ENCODE measurements around the gene ZNF785.
"Not testable (repeated sequence)": the region's sequence is repeated elsewhere in the genome, so short reads cannot be mapped to it uniquely, and the experiment has no call there.

The ZNF785 gene

DNA sequence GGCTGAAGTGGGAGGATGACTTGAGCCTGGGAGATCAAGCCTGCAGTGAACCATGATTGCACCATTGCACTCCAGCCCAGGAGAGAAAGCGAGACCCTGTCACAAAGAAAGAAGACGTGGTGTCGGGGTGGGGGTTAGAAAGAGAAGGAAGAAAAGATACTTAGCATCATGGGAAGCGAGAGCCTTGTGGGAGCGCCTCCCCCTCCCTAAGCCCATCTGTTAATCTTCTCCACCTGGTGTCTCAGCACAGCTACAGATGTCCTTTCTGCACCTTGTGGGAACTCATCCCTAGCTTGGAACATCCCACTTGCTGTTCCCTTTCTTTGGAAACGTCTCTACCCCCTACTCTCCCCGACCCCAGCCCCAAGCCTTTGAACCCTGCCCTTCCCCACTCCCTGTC, 20.0 kb downstream of the ZNF785 start:
- no peak for DNase-seq

DNA sequence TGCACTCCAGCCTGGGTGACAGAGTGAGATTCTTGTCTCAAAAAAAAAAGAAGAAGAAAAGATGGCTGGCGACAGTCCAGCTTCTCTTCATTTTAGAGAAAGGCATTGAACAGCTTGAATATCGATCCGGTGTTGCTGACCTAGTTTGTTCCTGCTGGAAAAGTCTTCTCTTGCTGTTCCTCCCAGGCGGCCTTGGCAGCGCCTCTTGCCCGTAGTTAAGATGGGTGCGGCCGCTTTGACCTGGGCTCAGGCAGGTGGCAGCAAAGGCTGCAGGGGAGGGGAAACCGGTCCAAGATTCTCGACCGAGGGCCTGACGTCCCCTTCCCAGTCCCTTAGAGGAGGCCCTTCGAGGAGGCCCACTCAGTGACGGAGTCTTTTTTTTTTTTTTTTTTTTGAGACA, 23.5 kb downstream of the ZNF785 start:
- DNase-seq: no peak

DNA sequence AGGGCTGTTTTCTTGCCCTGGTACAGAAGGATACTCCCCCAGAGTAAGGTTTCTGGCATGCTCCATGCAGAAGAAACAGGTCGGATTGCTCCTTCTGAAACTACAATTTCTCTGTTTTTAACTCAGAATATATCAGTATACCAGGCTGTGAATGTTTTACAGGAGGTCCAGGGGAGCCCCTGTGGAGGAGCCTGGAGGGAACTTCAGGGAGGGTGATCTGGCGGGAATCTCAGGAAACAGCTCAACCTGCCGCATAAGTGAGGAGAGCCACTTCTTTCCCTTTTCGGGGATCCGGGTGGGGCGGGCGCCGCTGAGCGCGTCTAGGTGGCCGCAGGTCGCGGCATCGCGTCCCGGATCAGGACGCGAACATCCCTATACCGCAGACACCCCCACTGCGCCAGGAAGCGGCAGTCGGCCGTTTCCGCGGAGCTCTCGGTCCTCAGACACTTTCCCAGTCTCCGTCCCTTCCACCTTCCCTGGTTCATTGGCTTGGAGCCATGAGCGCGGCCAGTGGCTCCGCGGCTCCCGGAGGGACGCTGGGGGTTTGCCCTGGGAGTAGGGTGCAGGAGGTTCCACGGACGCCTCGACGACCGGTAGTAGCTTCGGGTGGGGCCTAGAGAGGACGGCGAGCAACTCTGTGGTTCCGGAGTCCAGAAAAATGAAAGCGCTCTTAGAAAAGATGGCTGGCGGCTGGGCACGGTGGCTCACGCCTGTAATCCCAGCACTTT, 24.2 kb downstream of the ZNF785 start:
- DNase-seq: peak in 2 of 3 donors; percentile 33 to 49

DNA sequence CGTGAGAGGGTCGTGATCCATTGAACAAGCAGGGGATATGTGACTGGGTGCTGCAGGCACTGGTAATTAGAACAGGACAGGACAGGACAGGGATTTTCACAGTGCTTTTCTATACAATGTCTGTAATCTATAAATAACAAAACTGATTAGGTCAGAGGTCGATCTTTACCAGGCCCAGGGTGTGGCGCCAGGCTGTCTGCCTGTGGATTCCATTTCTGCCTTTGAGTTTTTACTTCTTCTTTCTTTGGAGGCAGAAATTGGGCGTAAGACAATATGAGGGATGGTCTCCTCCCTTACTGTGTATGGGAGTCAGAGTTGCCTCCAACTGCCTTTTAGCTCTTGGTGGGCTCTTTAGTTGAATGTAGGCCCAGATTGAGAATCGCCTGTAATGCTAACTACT, 25.8 kb downstream of the ZNF785 start:
- DNase-seq: peak; percentile 32 to 34 (median 33)

DNA sequence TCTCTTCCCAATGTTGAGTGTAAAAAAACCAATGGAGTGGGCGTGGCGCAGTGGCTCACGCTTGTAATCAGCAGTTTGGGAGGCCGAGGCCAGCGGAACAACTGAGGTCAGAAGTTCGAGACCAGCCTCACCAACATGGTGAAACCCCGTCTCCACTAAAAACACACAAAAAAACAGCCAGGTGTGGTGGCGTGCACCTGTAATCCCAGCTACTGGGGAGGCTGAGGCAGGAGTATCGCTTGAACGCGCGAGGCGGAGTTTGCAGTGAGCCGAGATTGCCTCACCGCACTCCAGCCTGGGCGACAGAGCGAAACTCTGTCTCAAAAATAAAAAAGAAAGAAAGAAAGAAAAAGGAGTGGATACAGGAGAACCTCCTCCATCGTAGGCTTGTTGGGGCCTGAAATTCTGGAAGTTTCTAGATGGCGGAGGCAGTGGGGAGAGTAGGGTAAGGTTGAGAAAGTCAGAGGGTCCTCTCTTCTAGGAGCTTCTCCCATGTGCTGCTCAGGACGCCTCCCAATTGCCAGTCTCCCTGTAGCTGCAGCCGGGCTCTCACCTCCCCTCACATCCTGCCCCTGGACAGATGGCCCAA, 26.6 kb downstream of the ZNF785 start:
- no peak for DNase-seq

DNA sequence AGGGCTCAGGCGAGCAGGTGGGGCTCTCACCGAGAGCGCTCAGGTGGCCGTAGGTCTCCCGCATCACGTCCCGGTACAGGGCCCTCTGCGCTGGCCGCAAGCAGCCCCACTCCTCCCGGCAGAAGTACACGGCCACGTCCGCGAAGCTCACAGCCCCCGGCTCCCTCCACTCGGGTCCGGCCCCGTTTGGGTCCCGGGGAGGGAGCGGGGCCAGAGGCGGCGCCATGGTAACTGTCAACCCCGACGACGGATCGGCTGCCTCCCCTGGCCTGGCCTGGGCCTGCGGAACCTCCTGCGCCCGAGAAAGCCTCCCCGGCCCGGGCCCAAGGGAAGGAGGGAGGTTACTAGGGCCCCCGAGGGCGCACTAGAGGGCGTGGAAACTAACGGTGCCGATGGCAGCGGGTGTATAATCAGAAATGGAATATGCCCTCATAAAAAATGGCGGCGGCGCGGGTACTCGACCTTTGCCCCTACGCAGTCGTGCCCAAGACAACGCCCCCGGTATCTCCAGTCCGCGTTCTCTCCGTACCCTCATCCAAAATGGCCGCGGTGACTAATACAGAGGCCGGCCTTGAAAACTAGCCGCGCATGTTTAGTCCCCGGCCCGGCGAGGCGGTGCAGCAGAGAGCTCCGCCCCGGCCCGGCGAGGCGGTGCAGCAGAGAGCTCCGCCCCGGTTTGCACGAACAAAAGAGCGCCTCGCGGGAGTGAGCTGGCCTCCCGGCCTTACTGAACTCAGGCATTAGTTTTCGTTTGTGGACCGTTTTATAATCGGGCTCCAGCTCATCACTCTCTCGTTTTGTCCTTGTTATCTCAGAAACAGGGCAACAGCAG, 27.3 kb downstream of the ZNF785 start, which contains the start of gene ZNF764:
TSS of gene ZNF764 (minus strand) at position 418 of the 832 bp plus-strand sequence. CDS start at position 226, 192 bp downstream.
- DNase-seq: peak; percentile 99 to 100 (median 100)

DNA sequence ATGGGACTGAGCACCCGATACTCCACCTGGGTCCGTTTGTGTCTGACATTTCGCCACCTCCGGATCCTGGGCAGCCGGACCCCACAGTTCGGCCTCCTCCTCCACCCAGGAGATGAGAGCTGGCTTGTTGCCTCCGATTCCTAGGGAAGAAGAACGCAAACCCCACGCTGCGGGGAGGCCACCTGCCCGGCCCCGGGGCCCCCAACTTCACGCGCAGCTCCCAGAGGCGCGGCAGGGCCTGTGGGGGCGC, 27.9 kb downstream of the ZNF785 start:
- no peak for DNase-seq

DNA sequence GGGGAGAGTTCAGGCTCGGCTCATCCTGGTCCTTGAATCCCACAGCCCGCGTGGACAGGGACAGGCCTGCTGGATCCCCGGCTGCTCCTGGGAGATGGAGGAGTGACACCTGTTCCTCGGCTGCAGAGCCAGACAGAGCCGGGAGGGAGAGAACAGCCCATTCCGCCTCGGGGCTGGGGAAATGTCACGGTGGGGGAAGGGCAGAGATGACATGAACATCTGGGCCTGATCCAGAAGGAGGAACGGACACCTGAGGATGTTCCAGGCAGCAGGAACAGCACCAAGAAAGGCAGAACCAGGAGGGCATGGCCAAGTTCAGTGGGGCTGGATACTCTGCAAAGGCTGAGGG, 29.4 kb downstream of the ZNF785 start:
- DNase-seq: no peak

DNA sequence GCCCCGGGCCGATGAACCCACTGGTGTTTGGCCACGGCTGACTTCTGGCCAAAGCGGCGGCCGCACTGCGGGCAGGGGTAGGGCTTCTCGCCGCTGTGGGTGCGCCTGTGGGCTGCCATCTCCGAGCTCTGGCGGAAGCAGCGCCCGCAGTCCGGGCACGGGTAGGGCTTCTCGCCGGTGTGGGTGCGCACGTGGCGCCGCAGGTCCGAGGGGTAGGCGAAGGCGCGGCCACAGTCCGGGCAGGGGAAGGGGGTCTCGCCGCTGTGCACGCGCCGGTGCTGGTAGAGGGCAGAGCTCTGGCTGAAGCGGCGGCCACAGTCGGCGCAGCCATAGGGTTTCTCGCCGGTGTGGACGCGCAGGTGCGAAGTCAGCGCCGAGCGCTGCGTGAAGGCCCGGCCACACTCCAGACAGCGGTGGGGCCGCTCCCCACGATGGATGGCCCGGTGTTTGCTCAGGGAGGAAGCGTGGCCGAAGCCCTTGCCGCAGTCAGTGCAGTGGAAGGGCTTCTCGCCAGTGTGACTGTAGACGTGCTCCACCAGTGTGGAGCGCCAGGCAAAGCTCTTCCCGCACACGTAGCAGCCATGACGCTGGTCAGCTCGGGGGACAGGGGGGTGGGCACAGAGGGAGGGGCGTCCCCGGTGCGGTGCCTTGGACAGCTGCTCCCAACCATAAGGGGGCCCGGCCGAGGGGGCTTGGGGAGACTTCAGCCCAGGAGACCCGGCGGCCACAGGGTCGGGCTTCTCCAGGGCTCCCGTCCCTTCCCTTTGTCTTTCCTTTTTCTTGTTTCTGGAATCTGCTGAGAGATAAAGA, 30.0 kb downstream of the ZNF785 start:
- DNase-seq: no peak

DNA sequence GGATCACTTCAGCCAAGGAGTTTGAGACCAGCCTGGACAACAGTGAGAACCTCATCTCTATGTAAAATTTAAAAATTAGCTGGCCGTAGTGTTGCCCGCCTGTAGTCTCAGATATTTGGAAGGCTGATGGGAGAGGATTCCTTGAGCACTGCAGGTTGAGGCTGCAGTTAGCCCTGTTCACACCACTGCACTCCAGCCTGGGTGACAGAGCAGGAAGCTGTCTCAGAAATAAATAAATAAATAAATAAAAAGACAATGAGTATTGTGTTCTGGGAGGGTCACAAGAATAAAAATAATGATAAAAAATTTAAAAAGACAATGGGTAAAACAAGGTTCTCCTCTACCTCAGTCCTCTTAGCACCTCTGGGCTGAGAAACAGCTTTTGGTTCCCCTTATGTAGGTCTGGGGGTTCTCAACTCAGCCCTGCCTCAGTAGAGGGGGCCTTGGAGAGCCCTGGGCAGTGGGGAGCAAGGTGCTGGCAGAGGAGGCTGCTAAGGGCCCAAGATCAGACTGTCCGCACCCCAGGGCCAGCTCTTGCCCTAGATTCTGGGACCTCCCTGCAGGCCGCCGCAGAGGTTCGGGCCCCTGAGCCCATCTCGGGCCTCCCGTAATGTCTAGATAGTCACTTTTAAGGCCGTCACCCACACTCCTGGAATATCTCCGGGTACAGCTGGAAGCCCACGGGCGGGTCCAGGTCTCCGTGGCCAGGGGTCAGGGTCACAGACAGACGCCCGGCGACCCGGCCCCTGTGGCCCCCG, 30.8 kb downstream of the ZNF785 start:
- DNase-seq: no peak

DNA sequence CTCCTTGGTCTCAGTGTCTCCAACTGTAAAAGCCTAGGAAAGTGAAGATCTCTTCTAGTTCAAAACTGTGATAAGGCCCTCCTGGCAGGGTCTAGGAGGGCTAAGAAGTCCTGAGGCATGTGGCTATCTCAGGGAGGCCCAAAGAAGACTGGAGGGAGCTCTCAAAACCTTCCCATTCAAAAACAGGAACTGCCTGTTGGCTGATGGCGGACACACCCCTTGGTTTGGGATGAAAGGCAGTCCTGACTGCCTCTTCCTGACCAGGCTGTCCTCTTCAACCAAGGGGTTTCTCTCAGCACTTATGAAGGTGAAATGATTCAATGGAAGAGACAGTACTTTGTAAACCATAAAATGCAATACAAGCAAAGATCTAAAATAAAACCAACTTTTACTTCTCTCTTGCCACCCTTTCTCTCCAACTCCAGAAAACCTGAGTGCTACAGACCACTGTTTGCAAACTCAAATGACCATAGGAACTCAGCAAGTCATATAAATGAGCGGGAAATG, 32.1 kb downstream of the ZNF785 start:
- DNase-seq: peak; percentile 38 to 39 (median 38)

DNA sequence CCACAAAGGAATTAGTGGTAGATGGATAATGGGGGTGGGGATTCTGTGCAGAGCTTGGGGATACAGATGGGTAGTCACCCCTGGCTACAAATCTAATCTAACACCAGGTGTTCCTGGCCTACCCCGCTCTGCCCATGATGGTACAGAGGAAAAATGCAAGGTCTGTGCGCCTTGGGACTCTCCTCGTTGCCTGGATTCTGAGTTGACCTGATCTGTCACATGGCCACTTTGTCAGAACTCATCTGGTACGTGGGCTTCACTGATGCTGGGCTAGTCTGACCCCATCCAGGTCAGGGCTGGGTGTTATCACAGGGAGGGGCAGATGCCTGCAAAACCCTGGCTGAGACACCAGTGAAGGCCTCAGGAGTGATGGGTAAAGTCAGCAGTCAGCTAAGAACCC, 32.5 kb downstream of the ZNF785 start:
- no peak for DNase-seq

DNA sequence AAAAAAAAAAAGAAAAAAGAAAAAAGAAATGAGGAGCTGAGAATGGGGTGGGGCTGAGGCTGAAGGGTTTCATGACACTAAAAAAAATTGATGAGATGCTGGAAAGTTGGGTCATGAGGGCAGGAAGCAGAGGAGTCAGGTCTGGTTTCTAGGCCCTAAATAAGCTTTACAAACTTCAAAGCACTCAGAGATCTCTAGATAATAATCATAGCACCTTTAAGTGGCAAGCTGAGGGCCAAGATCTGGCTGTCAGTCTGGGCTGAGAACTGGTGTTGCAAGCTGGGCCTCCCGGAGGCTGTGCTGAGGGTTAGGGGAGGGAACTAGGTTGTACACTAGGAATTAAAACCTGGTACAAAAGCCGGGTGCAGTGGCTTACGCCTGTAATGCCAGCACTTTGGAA, 33.7 kb downstream of the ZNF785 start:
- no peak for DNase-seq

DNA sequence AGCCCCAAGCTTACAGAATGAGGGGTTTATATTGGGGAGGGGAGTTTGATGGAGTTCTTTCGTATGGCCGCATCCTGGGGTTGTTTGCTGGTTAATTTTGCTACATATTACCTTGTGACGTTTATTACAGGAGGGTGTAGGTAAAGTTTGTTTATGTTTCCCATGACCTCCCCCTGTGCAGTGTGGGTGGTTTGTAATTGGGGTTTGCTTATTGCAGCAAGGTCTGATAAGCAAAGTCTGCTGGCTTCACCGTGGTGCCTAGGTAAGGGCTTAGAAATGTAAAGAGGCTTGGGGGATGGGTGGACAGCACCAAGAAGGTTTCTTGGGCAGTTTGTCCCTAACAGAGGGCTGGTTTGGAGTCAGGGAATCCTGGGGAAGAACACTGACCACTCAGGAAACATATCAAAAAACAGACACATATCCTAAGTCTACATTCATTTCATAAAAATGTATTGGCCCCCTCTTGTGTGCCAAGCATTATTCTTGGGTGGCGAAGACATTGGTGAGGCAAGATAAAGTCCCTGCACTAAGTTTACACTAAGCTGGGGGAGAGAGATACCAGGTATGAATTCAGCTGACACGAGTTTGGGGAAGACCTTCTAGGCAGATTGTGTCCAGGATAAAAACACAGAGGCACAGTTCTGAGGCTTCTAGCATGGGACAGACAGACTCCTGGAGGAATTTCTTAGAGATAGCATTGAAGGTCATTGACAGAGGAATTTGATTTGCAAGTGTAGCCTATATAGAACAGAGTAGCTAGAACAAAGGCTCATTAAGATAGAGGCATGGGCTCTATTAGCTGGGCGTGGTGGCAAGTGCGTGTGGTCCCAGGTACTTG, 36.9 kb downstream of the ZNF785 start:
- DNase-seq: no peak

DNA sequence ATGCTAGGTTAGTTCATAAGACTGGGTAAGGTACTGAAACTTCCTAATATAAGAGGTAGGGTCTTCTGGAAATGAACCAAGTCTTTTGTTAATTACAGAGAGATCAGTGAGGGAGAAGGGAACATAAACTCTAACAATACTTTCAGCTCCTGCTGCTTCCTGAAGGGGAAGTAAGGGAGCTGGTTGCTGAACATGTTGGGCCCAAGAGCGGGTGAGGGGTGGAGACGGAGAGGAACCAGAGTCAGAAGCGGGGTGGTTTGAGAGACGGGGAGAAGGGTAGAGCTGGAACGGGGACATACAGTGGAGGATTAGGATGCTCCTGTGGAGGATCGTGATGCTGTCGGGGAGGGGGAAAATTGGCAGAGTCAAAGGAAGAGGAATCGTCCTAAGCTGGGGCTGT, 39.4 kb downstream of the ZNF785 start:
- peak; percentile 55 to 66 (median 55) for DNase-seq

DNA sequence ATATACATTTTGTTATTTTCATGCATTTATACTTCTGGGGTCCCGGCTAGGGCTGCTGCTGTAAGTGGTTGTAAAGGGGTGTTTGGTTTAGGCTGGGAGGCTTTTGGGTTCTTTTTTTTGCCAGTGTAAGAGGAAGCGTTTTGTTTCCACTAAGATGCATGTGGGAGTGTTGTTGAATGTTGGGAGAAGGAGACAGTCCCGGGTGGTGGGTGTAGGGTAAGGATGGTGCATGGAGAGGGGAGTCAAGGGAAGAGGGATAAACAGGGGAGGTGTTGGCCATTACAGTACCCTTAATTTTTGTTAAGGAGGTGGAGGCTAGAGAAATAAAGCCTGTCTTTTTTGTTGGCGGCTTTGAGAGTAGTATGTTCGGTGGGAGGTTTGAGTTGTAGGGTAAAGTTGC, 42.4 kb downstream of the ZNF785 start:
- DNase-seq: no peak

DNA sequence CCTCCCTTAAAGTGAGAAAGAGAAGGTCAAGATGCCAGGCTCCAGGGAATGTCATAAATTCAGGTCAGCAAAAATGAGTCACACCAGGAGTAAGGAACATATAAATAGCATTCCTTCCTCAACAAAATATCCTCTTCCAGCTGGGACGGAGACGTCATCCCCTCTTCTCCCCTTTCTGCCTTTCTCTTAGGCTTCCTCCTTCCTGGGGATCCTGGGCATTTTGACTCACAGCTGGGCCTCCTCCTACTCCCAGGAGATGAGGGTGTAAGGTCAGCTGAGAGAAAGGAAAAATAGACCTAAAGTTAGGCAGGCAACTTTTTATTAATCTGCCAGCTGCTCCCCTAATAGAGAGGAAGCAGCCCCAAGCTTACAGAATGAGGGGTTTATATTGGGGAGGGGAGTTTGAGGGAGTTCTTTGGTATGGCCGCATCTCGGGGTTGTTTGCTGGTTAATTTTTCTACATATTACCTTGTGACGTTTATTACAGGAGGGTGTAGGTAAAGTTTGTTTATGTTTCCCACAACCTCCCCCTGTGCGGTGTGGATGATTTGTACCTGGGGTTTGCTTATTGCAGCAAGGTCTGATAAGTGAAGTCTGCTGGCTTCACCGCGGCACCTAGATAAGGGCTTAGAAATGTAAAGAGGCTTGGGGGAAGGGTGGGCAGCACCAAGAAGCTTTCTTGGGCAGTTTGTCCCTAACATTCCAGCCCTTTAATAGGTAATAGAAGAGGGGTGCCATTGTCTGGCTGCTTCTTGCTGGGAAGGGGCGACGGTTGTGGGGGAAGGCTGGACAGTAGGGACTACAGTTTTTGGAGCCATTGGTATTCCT, 43.8 kb downstream of the ZNF785 start:
- peak; percentile 40 to 51 (median 46) for DNase-seq

DNA sequence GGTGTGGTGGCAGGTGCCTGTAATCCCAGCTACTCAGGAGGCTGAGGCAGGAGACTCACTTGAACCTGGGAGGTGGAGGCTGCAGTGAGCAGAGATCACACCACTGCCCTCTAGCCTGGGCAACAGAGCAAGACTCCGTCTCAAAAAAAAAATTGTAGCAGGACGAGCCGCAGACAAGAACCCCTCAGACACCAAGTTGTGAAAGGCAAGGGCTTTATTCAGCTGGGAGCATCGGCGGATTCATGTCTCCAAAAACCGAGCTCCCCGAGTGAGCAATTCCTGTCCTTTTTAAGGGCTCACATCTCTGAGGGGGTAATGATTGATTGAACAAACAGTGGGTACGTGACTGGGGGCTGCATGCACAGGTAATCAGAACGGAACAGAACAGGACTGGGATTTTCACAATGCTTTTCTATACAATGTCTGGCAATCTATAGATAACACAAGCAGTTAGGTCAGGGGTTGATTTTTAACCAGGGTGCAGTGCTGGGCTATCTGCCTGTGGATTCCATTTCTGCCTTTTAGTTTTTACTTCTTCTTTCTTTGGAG, 44.5 kb downstream of the ZNF785 start:
- DNase-seq: not testable (repeated sequence)

DNA sequence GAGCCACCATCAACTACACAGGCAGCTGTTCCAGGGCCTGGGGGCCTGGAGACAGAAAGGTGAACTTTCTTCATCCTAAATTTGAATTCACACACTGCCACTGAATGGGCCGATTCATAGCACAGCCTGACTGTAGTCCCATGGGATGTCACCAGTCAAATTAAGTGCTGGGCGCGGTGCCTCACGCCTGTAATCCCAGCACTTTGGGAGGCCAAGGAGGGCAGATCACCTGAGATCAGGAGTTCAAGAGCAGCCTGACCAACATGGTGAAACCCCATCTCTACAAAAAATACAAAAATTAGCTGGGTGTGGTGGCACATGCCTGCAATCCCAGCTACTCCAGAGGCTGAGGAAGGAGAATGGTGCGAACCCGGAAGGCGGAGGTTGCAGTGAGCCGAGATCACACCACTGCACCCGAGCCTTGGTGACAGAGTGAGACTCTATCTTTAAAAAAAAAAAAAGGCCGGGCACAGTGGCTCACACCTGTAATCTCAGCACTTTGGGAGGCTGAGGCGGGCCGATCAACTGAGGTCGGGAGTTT, 45.4 kb downstream of the ZNF785 start:
- not testable (repeated sequence) for DNase-seq

Measured in suppressor macrophage treated with lipopolysaccharide for 1 hour (primary cell).